ENCODE results near the gene NHLRC4.
A peak's percentile ranks its signal among the peaks of the same experiment; 100 is the strongest.

The NHLRC4 gene

GRCh38 chr16:530111-530817 lies 36.5 kb upstream of the NHLRC4 start:
- no peak for DNase-seq (ENCODE audit: low read depth)

- no peak for DNase-seq (ENCODE audit: low read depth)
Observed at GRCh38 chr16:531494-532125, 35.2 kb upstream of the NHLRC4 start.

GRCh38 chr16:533391-534123 lies 33.2 kb upstream of the NHLRC4 start:
- DNase-seq (ENCODE audit: low read depth), result no peak

GRCh38 chr16:534135-534534 lies 32.7 kb upstream of the NHLRC4 start:
- DNase-seq (ENCODE audit: low read depth), result no peak

- DNase-seq (ENCODE audit: low read depth), result no peak
Observed at GRCh38 chr16:534856-535445, 31.9 kb upstream of the NHLRC4 start.

GRCh38 chr16:535446-536405 lies 31.1 kb upstream of the NHLRC4 start:
- no peak for DNase-seq (ENCODE audit: low read depth)

- DNase-seq (ENCODE audit: low read depth), result no peak
Observed at GRCh38 chr16:536746-537145, 30.1 kb upstream of the NHLRC4 start.

- no peak for DNase-seq (ENCODE audit: low read depth)
Observed at GRCh38 chr16:537415-538335, 29.1 kb upstream of the NHLRC4 start.

- DNase-seq (ENCODE audit: low read depth), result no peak
Observed at GRCh38 chr16:539901-540530, 26.8 kb upstream of the NHLRC4 start.

- no peak for DNase-seq (ENCODE audit: low read depth)
Observed at GRCh38 chr16:540645-541340, 26.0 kb upstream of the NHLRC4 start.

- no peak for DNase-seq (ENCODE audit: low read depth)
Observed at GRCh38 chr16:543301-544164, 23.3 kb upstream of the NHLRC4 start.

GRCh38 chr16:544517-544916 lies 22.3 kb upstream of the NHLRC4 start:
- DNase-seq (ENCODE audit: low read depth), result no peak

GRCh38 chr16:546909-547770 lies 19.7 kb upstream of the NHLRC4 start:
- peak; percentile 32 for DNase-seq (ENCODE audit: low read depth)

- no peak for DNase-seq (ENCODE audit: low read depth)
Observed at GRCh38 chr16:548586-548985, 18.2 kb upstream of the NHLRC4 start.

GRCh38 chr16:549544-550263 lies 17.1 kb upstream of the NHLRC4 start:
- DNase-seq (ENCODE audit: low read depth), result no peak

GRCh38 chr16:551210-551609 lies 15.6 kb upstream of the NHLRC4 start:
- DNase-seq (ENCODE audit: low read depth), result no peak

GRCh38 chr16:552171-552570 lies 14.6 kb upstream of the NHLRC4 start:
- DNase-seq (ENCODE audit: low read depth), result no peak

Data from activated T-helper 9 cell treated with anti-CD3 and anti-CD28 coated beads, Interleukin-2, amount 50 U/mL, for 16 hours (primary cell).